ENCODE results near the gene LRRC45.

- no peak for TF ChIP-seq ARNTL (CRISPR knock-in tag; IDR thresholded peaks at IDR 0.05; ENCODE audit: borderline replicate concordance, low read depth)
- no peak for TF ChIP-seq BACH2 (CRISPR knock-in tag; IDR thresholded peaks at IDR 0.05; ENCODE audit: borderline replicate concordance)
- TF ChIP-seq ISL1 (CRISPR knock-in tag; IDR thresholded peaks at IDR 0.05) = no peak
- TF ChIP-seq GLIS3 (CRISPR knock-in tag; IDR thresholded peaks at IDR 0.05) = no peak
- no peak for TF ChIP-seq ZFP30 (CRISPR knock-in tag; IDR thresholded peaks at IDR 0.05)
- TF ChIP-seq RARB (CRISPR knock-in tag; IDR thresholded peaks at IDR 0.05) = no peak
- TF ChIP-seq OSR1 (CRISPR knock-in tag; IDR thresholded peaks at IDR 0.05) = no peak
- no peak for TF ChIP-seq ZC3H10 (CRISPR knock-in tag; IDR thresholded peaks at IDR 0.05)
- TF ChIP-seq PATZ1 (CRISPR knock-in tag; IDR thresholded peaks at IDR 0.05; ENCODE audit: borderline replicate concordance) = no peak
These were observed 16.7 kb downstream of the LRRC45 start for GRCh38 chr17:82039695-82040299.
